Muscle layer of duodenum (tissue), 2 donors: ENCODE data around the gene SH3PXD2A.
A peak's percentile ranks its signal among the peaks of the same experiment; 100 is the strongest.

Experiments
- H3K27ac ChIP-seq: one replicate; pipeline ENCODE4 v1.7.0; 2013; ENCODE audit warnings: mild to moderate bottlenecking, low read length
- H3K27me3 ChIP-seq: one replicate; pipeline ENCODE4 v1.7.0; 2013; ENCODE audit warnings: low read depth, mild to moderate bottlenecking, control low read depth, low read length
- H3K36me3 ChIP-seq, 2 donors: one replicate each; pipeline ENCODE4 v1.7.0; 2013; ENCODE audit warnings: low read length in 2 of 2, control low read depth in 1 of 2, mild to moderate bottlenecking in 1 of 2; ENCODE audit not compliant: insufficient read depth in 2 of 2, control insufficient read depth in 1 of 2
- H3K4me1 ChIP-seq, 2 donors: one replicate each; pipeline ENCODE4 v1.7.0; 2013; ENCODE audit warnings: low read length in 2 of 2, mild to moderate bottlenecking in 2 of 2, control low read depth in 1 of 2, moderate library complexity in 1 of 2; ENCODE audit not compliant: insufficient read depth in 2 of 2, control insufficient read depth in 1 of 2
- H3K4me3 ChIP-seq, 2 donors: one replicate each; pipeline ENCODE4 v1.7.0; 2013; ENCODE audit warnings: low read length in 2 of 2, low read depth in 1 of 2, mild to moderate bottlenecking in 1 of 2
- H3K9me3 ChIP-seq, 2 donors: one replicate each; pipeline ENCODE4 v1.7.0; 2013; ENCODE audit warnings: low read length in 2 of 2, control low read depth in 1 of 2, mild to moderate bottlenecking in 1 of 2; ENCODE audit not compliant: control insufficient read depth in 1 of 2
- donor health status: healthy.

SH3PXD2A gene

GRCh38 chr10:103794996-103795395 lies 60.4 kb downstream of the SH3PXD2A start:
- Histone ChIP-seq H3K27me3 (no peaks in the 10 kb centered on the region), H3K9me3 (no peaks in the 10 kb centered on the region), H3K36me3 (peaks cover 1 to 4% of the 10 kb centered on the region in 2 donors), H3K4me3 (no peak overlapping the region), H3K4me1 (peaks cover 3 to 31% of the 10 kb centered on the region in 2 donors), H3K27ac (peak overlapping the region; percentile 62)

GRCh38 chr10:103793920-103794883 lies 61.2 kb downstream of the SH3PXD2A start:
- Histone ChIP-seq H3K27ac (peak overlapping the region; percentile 74), H3K4me1 (peaks cover 9 to 39% of the 10 kb centered on the region in 2 donors), H3K9me3 (no peaks in the 10 kb centered on the region), H3K36me3 (peaks cover 0 to 4% of the 10 kb centered on the region in 2 donors), H3K4me3 (no peak overlapping the region), H3K27me3 (no peaks in the 10 kb centered on the region)

- Histone ChIP-seq H3K9me3 (no peaks in the 10 kb centered on the region), H3K4me1 (peaks cover 9 to 43% of the 10 kb centered on the region in 2 donors), H3K4me3 (no peak overlapping the region), H3K36me3 (peaks cover 0 to 4% of the 10 kb centered on the region in 2 donors), H3K27ac (peak overlapping the region; percentile 74), H3K27me3 (no peaks in the 10 kb centered on the region)
These were observed 61.9 kb downstream of the SH3PXD2A start for GRCh38 chr10:103793429-103793828.

GRCh38 chr10:103792547-103792946 lies 62.8 kb downstream of the SH3PXD2A start:
- H3K9me3 ChIP-seq, result no peaks in the 10 kb centered on the region
- peaks cover 0 to 4% of the 10 kb centered on the region in 2 donors for H3K36me3 ChIP-seq
- no peak overlapping the region for H3K4me3 ChIP-seq
- H3K27me3 ChIP-seq, result no peaks in the 10 kb centered on the region
- peaks cover 9 to 48% of the 10 kb centered on the region in 2 donors for H3K4me1 ChIP-seq
- peak overlapping the region; percentile 24 for H3K27ac ChIP-seq

GRCh38 chr10:103791858-103792257 lies 63.5 kb downstream of the SH3PXD2A start:
- Histone ChIP-seq H3K4me3 (no peak overlapping the region), H3K36me3 (no peaks in the 10 kb centered on the region), H3K9me3 (no peaks in the 10 kb centered on the region), H3K27me3 (no peaks in the 10 kb centered on the region), H3K4me1 (peaks cover 9 to 48% of the 10 kb centered on the region in 2 donors), H3K27ac (no peak overlapping the region)

- no peaks in the 10 kb centered on the region for H3K9me3 ChIP-seq
- H3K27me3 ChIP-seq, result no peaks in the 10 kb centered on the region
- H3K4me3 ChIP-seq, result no peak overlapping the region
- H3K27ac ChIP-seq, result no peak overlapping the region
- H3K4me1 ChIP-seq, result peaks cover 9 to 48% of the 10 kb centered on the region in 2 donors
- H3K36me3 ChIP-seq, result no peaks in the 10 kb centered on the region
These were observed 64.1 kb downstream of the SH3PXD2A start for GRCh38 chr10:103791291-103791690.

GRCh38 chr10:103790580-103790979 lies 64.8 kb downstream of the SH3PXD2A start:
- no peak overlapping the region for H3K4me3 ChIP-seq
- H3K27ac ChIP-seq, result no peak overlapping the region
- H3K9me3 ChIP-seq, result no peaks in the 10 kb centered on the region
- no peaks in the 10 kb centered on the region for H3K36me3 ChIP-seq
- H3K27me3 ChIP-seq, result no peaks in the 10 kb centered on the region
- peaks cover 9 to 51% of the 10 kb centered on the region in 2 donors for H3K4me1 ChIP-seq

- peak overlapping the region; percentile 32 for H3K27ac ChIP-seq
- peaks cover 9 to 47% of the 10 kb centered on the region in 2 donors for H3K4me1 ChIP-seq
These were observed 65.6 kb downstream of the SH3PXD2A start for GRCh38 chr10:103789771-103790201.

GRCh38 chr10:103789161-103789560 lies 66.2 kb downstream of the SH3PXD2A start:
- Histone ChIP-seq H3K4me1 (peaks cover 9 to 45% of the 10 kb centered on the region in 2 donors), H3K27ac (no peak overlapping the region), H3K9me3 (no peaks in the 10 kb centered on the region), H3K36me3 (no peaks in the 10 kb centered on the region), H3K27me3 (no peaks in the 10 kb centered on the region), H3K4me3 (no peak overlapping the region)

More at GRCh38 chr10:103789771-103790201, 65.6 kb downstream of the SH3PXD2A start:
- Histone ChIP-seq H3K9me3 (no peaks in the 10 kb centered on the region), H3K36me3 (no peaks in the 10 kb centered on the region), H3K27me3 (no peaks in the 10 kb centered on the region), H3K4me3 (no peak overlapping the region)

- H3K9me3 ChIP-seq, result no peaks in the 10 kb centered on the region
- H3K36me3 ChIP-seq, result no peaks in the 10 kb centered on the region
- H3K27me3 ChIP-seq, result no peaks in the 10 kb centered on the region
- H3K4me3 ChIP-seq, result no peak overlapping the region
- no peak overlapping the region for H3K27ac ChIP-seq
- H3K4me1 ChIP-seq, result peaks cover 6 to 48% of the 10 kb centered on the region in 2 donors
These were observed 68.0 kb downstream of the SH3PXD2A start for GRCh38 chr10:103787331-103787730.

- H3K4me1 ChIP-seq, result peaks cover 6 to 43% of the 10 kb centered on the region in 2 donors
- no peaks in the 10 kb centered on the region for H3K9me3 ChIP-seq
- H3K27me3 ChIP-seq, result no peaks in the 10 kb centered on the region
- H3K27ac ChIP-seq, result no peak overlapping the region
- H3K4me3 ChIP-seq, result no peak overlapping the region
- H3K36me3 ChIP-seq, result no peaks in the 10 kb centered on the region
These were observed 69.4 kb downstream of the SH3PXD2A start for GRCh38 chr10:103786020-103786419.
